ENCODE measurements around the gene FCHO2. TPM values are rescaled to one million over a fixed set of nuclear protein-coding genes. Genes with fewer than 3 reads are reported as not detected.
"Not testable (repeated sequence)": the region's sequence is repeated elsewhere in the genome, so short reads cannot be mapped to it uniquely, and the experiment has no call there.

FCHO2 gene
- total RNA-seq, 1 experiment from 2014 or later: 5.1 TPM

GRCh38 chr5:72925336-72926010 lies 30.4 kb upstream of the FCHO2 start:
- Histone ChIP-seq H3K79me2 (ENCODE audit: low read length) (no peaks in the 10 kb centered on the region), H3K4me3 (ENCODE audit: low read length) (no peak overlapping the region), H3K9me3 (ENCODE audit: low read length) (no peaks in the 10 kb centered on the region), H3K4me1 (ENCODE audit: low read length) (no peaks in the 10 kb centered on the region), H3K36me3 (ENCODE audit: insufficient read depth, low read length) (no peaks in the 10 kb centered on the region), H3K9ac (ENCODE audit: low read length) (no peak overlapping the region), H3K27me3 (ENCODE audit: low read length) (no peaks in the 10 kb centered on the region), H3K9me2 (replicated peaks; ENCODE audit: insufficient read depth, low read length) (no peaks in the 10 kb centered on the region), H3K4me2 (ENCODE audit: low read depth, low read length, poor library complexity, severe bottlenecking) (no peak overlapping the region), H4K20me1 (ENCODE audit: insufficient read depth, low read depth, low read length) (no peaks in the 10 kb centered on the region), H2AFZ (ENCODE audit: low read length) (no peak overlapping the region), H3K27ac (ENCODE audit: low read length) (no peak overlapping the region)
- no peak for DNase-seq

DNA sequence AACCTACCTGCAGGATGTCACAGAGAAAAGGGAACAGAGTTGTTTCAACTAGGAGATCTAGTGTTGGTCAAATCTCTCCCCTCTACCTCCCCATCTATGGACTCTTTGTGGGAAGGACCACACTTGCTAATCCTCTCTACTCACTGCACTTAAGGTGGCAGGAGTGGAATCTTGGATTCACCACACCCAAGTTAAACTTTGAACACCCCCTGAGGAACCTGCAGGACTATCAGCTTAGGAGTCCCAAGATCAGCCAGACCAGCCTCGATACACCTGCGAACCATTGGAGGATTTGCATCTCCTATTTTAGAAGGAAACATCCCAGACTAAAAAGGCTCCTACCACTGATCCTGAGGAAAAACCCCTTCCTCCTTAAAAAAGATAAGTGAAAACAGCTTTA lies 23.2 kb upstream of the FCHO2 start:
- H3K27me3 ChIP-seq (ENCODE audit: low read length); H3K9ac ChIP-seq (ENCODE audit: low read length); H3K79me2 ChIP-seq (ENCODE audit: low read length); H4K20me1 ChIP-seq (ENCODE audit: insufficient read depth, low read depth, low read length); H3K4me1 ChIP-seq (ENCODE audit: low read length); H3K9me3 ChIP-seq (ENCODE audit: low read length); H3K4me3 ChIP-seq (ENCODE audit: low read length); H3K27ac ChIP-seq (ENCODE audit: low read length); DNase-seq; H3K36me3 ChIP-seq (ENCODE audit: insufficient read depth, low read length); H3K4me2 ChIP-seq (ENCODE audit: low read depth, low read length, poor library complexity, severe bottlenecking); H3K9me2 ChIP-seq (replicated peaks; ENCODE audit: insufficient read depth, low read length); H2AFZ ChIP-seq (ENCODE audit: low read length): not testable (repeated sequence)

DNA sequence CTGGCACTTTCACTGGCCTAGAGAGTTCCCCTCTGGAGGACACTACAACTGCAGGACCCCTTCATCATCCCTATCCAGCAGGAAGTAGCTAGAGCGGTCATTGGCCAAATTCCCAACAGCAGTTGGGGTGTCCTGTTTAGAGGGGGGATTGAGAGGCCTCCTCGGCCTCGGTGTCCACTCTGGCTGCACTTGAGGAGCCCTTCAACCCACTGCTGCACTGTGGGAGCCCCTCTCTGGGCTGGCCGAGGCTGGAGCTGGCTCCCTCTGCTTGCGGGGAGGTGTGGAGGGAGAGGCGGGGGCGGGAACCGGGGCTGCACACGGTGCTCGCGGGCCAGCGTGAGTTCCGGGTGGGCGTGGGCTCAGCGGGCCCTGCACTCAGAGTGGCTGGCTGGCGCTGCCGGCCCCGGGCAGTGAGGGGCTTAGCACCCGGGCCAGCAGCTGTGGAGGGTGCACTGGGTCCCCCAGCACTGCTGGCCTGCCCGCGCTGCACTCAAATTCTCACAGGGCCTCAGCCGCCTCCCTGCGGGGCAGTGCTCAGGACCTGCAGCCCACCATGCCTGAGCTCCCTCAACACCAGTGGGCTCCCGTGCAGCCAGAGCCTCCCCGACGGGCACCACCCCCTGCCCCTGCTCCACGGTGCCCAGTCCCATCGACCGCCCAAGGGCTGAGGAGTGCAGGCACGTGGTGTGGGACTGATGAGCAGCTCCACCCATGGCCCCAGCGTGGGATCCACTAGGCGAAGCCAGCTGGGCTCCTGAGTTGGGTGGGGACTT lies 20.7 kb upstream of the FCHO2 start:
- H3K9me2 ChIP-seq (replicated peaks; ENCODE audit: insufficient read depth, low read length); H3K27ac ChIP-seq (ENCODE audit: low read length); H3K4me1 ChIP-seq (ENCODE audit: low read length); H3K4me3 ChIP-seq (ENCODE audit: low read length); H3K9me3 ChIP-seq (ENCODE audit: low read length); H3K27me3 ChIP-seq (ENCODE audit: low read length); H3K36me3 ChIP-seq (ENCODE audit: insufficient read depth, low read length); DNase-seq; H3K9ac ChIP-seq (ENCODE audit: low read length); H3K4me2 ChIP-seq (ENCODE audit: low read depth, low read length, poor library complexity, severe bottlenecking); H2AFZ ChIP-seq (ENCODE audit: low read length); H4K20me1 ChIP-seq (ENCODE audit: insufficient read depth, low read depth, low read length); H3K79me2 ChIP-seq (ENCODE audit: low read length): not testable (repeated sequence)

DNA sequence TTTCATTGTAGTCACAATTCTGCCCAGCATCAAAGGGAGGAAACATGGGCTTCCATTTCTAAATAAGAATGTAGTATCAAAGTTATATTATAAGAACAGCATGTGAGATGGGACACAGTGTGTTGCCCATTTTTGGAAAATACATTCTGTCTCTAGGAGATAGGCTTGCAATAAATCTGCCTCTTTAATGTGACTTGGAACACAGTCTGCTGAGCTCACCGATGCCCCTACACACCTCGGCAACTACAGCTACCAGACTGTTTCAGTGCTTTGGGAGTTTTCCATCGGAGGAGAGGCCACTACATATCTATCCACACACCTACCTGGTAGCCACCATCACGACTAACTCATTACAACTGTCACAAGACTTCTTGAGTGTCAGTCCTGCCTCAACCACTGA lies 18.9 kb upstream of the FCHO2 start:
- H3K9me3 ChIP-seq (ENCODE audit: low read length): no peaks in the 10 kb centered on the region
- no peak overlapping the region for H3K4me2 ChIP-seq (ENCODE audit: low read depth, low read length, poor library complexity, severe bottlenecking)
- no peaks in the 10 kb centered on the region for H3K79me2 ChIP-seq (ENCODE audit: low read length)
- H3K4me3 ChIP-seq (ENCODE audit: low read length): no peak overlapping the region
- no peak overlapping the region for H3K9ac ChIP-seq (ENCODE audit: low read length)
- H4K20me1 ChIP-seq (ENCODE audit: insufficient read depth, low read depth, low read length): no peaks in the 10 kb centered on the region
- no peaks in the 10 kb centered on the region for H3K36me3 ChIP-seq (ENCODE audit: insufficient read depth, low read length)
- H3K4me1 ChIP-seq (ENCODE audit: low read length): no peaks in the 10 kb centered on the region
- DNase-seq: no peak
- H3K27ac ChIP-seq (ENCODE audit: low read length): no peak overlapping the region
- no peaks in the 10 kb centered on the region for H3K27me3 ChIP-seq (ENCODE audit: low read length)
- H2AFZ ChIP-seq (ENCODE audit: low read length): no peak overlapping the region; the same call in 1 of the 2 replicates
- no peaks in the 10 kb centered on the region for H3K9me2 ChIP-seq (replicated peaks; ENCODE audit: insufficient read depth, low read length)

GRCh38 chr5:72937517-72938061 lies 18.3 kb upstream of the FCHO2 start:
- H2AFZ ChIP-seq (ENCODE audit: low read length): no peak overlapping the region
- H3K9ac ChIP-seq (ENCODE audit: low read length): no peak overlapping the region
- no peaks in the 10 kb centered on the region for H3K9me2 ChIP-seq (replicated peaks; ENCODE audit: insufficient read depth, low read length)
- H3K27me3 ChIP-seq (ENCODE audit: low read length): no peaks in the 10 kb centered on the region
- H3K27ac ChIP-seq (ENCODE audit: low read length): no peak overlapping the region
- no peaks in the 10 kb centered on the region for H3K79me2 ChIP-seq (ENCODE audit: low read length)
- no peak for DNase-seq
- no peaks in the 10 kb centered on the region for H3K9me3 ChIP-seq (ENCODE audit: low read length)
- no peaks in the 10 kb centered on the region for H3K36me3 ChIP-seq (ENCODE audit: insufficient read depth, low read length)
- H3K4me1 ChIP-seq (ENCODE audit: low read length): no peaks in the 10 kb centered on the region
- no peak overlapping the region for H3K4me3 ChIP-seq (ENCODE audit: low read length)
- no peak overlapping the region for H3K4me2 ChIP-seq (ENCODE audit: low read depth, low read length, poor library complexity, severe bottlenecking)
- no peaks in the 10 kb centered on the region for H4K20me1 ChIP-seq (ENCODE audit: insufficient read depth, low read depth, low read length)

DNA sequence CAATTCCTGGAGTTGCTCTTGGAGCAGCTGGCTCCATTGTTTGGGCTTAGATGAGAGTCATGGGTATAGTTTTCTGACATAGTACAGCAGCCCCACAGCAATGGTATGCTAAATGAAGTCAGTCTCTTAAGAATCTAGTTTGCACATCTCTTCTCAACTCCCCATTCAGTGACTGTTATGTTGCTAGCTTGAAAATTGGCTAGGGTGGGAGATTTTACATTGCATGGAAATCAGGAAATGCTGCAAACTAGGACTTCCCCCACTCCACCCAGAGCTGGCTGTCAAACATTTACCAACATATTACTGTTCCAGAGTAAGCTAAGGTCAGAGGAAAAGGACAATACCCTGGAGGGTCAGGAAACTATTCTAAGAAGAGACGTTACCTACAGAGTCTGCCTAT lies 17.6 kb upstream of the FCHO2 start:
- H3K79me2 ChIP-seq (ENCODE audit: low read length): no peaks in the 10 kb centered on the region
- DNase-seq: no peak
- no peaks in the 10 kb centered on the region for H3K36me3 ChIP-seq (ENCODE audit: insufficient read depth, low read length)
- no peaks in the 10 kb centered on the region for H3K9me3 ChIP-seq (ENCODE audit: low read length)
- no peaks in the 10 kb centered on the region for H4K20me1 ChIP-seq (ENCODE audit: insufficient read depth, low read depth, low read length)
- no peaks in the 10 kb centered on the region for H3K4me1 ChIP-seq (ENCODE audit: low read length)
- no peak overlapping the region for H3K4me2 ChIP-seq (ENCODE audit: low read depth, low read length, poor library complexity, severe bottlenecking)
- H3K4me3 ChIP-seq (ENCODE audit: low read length): no peak overlapping the region
- H3K27ac ChIP-seq (ENCODE audit: low read length): no peak overlapping the region
- no peaks in the 10 kb centered on the region for H3K9me2 ChIP-seq (replicated peaks; ENCODE audit: insufficient read depth, low read length)
- no peak overlapping the region for H2AFZ ChIP-seq (ENCODE audit: low read length)
- no peaks in the 10 kb centered on the region for H3K27me3 ChIP-seq (ENCODE audit: low read length)
- no peak overlapping the region for H3K9ac ChIP-seq (ENCODE audit: low read length)

DNA sequence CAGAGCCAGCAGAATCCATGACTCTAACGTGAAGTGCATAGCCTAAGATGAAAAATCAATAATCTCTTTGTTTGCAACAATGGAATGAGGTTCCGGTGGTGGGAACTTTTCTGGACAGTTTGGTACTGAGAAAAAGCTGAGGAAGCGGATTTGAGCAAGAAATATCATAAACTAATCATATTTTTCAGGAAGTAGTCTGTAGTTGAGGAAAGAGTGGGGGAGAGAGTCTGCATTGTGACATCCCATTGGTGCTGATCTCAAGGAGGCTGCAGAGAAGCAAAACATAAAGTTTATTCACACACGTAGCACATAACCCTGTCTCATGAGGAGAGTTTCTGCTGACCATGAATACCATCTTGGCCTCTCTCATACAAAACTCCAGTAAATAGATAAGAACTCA lies 15.8 kb upstream of the FCHO2 start:
- Histone ChIP-seq H3K79me2 (ENCODE audit: low read length) (no peaks in the 10 kb centered on the region), H3K4me3 (ENCODE audit: low read length) (no peak overlapping the region), H3K9me2 (replicated peaks; ENCODE audit: insufficient read depth, low read length) (no peaks in the 10 kb centered on the region), H3K9ac (ENCODE audit: low read length) (no peak overlapping the region), H3K27ac (ENCODE audit: low read length) (no peak overlapping the region), H3K9me3 (ENCODE audit: low read length) (no peaks in the 10 kb centered on the region), H3K36me3 (ENCODE audit: insufficient read depth, low read length) (no peaks in the 10 kb centered on the region), H4K20me1 (ENCODE audit: insufficient read depth, low read depth, low read length) (no peaks in the 10 kb centered on the region), H2AFZ (ENCODE audit: low read length) (no peak overlapping the region), H3K27me3 (ENCODE audit: low read length) (no peaks in the 10 kb centered on the region), H3K4me2 (ENCODE audit: low read depth, low read length, poor library complexity, severe bottlenecking) (no peak overlapping the region), H3K4me1 (ENCODE audit: low read length) (peaks cover 6% of the 10 kb centered on the region)
- no peak for DNase-seq

DNA sequence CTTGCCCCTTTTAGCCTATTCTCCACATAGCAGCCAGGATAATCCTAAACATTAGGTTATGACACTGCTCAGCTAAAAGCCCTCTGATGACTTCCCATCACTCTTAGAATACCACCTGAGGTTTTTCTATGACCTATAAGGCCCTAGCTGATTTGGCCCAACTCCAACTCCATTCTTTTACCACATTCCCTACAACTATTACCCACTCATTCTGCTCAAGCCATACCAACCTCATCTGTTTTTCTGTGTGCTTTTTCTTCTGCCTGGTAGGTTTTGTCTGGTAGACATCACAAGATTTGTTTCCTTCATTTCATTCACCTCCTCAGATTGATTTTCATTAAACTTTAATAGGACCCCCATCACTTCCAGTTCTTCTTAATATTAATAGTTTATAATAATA lies 12.5 kb upstream of the FCHO2 start:
- H3K9me2 ChIP-seq (replicated peaks; ENCODE audit: insufficient read depth, low read length): no peaks in the 10 kb centered on the region
- no peaks in the 10 kb centered on the region for H3K27me3 ChIP-seq (ENCODE audit: low read length)
- H3K36me3 ChIP-seq (ENCODE audit: insufficient read depth, low read length): no peaks in the 10 kb centered on the region
- no peaks in the 10 kb centered on the region for H4K20me1 ChIP-seq (ENCODE audit: insufficient read depth, low read depth, low read length)
- no peak for DNase-seq
- H3K79me2 ChIP-seq (ENCODE audit: low read length): no peaks in the 10 kb centered on the region
- no peaks in the 10 kb centered on the region for H3K9me3 ChIP-seq (ENCODE audit: low read length)
- H3K4me3 ChIP-seq (ENCODE audit: low read length): no peak overlapping the region
- H3K27ac ChIP-seq (ENCODE audit: low read length): no peak overlapping the region
- peaks cover 9% of the 10 kb centered on the region for H3K4me1 ChIP-seq (ENCODE audit: low read length)
- H3K9ac ChIP-seq (ENCODE audit: low read length): no peak overlapping the region
- H3K4me2 ChIP-seq (ENCODE audit: low read depth, low read length, poor library complexity, severe bottlenecking): no peak overlapping the region
- H2AFZ ChIP-seq (ENCODE audit: low read length): no peak overlapping the region
